HG02588 (cell line): ENCODE data around the gene CHD9.
A peak's percentile ranks its signal among the peaks of the same experiment; 100 is the strongest.

Experiments used
- ATAC-seq: cut with Tn5 transposase; IDR thresholded peaks from one replicate; pipeline ENCODE4 v1.9.1; 2021; ENCODE audit warnings: mild to moderate bottlenecking, moderate library complexity; ENCODE audit not compliant: unreplicated experiment

CHD9 gene

DNA sequence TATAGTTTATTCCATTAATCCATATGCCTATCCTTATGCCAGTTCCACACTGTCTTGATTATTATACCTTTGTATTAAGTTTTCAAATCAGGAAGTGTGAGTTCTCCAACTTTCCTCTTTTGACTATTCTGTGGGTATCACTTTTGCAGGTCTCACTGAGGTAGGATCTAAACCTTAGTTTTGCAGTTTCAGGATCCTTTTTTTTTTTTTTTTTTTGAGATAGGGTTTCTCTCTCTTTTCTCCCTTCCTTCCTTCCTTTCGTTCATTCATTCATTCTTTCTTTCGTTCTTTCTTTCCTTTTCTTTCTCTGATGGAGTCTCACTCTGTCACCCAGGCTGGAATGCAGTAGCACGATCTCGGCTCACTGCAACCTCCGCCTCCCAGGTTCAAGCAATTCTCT lies 71.6 kb downstream of the CHD9 start:
- no peak for ATAC-seq

DNA sequence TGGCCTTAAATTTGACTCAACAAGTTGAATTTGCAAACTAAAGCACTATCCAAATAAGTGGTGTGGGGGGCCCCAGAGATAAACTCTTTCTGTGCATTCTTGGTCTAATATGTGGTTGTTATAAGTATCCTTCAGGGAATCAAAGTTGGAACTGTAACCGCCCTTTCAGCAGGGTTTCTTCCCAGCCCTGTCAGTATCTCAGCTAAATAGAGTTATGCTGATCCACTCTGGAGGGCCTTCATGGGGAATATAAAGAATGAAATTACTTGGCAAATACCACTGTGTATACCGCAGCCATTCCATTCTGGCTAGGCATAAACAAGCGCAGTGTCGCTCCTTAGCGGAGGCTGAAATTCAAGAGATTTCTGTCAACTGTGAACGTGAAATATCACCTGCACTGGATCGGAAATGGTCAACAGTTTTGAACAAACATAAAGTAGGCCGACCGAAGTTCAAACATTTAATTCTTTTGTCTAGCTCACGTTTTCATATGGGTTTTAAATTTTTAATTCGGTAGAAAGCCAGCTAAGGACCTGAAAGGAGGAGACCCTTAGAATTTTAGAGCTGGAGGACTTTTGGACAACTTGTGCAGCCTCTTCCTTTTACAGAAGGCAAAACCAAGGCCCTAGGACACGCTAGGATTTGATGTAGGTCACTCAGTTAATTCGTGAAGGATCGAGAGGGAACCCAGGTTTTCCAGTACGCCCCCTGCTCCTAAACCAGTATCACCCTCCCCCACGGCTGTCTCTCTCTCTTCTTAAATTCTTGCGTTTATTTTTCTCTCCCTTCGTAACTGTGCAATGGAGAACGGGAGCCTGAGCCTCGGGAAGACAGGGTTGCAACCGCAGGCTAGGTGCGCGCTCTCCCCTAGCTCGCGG lies 74.7 kb downstream of the CHD9 start:
- no peak for ATAC-seq

DNA sequence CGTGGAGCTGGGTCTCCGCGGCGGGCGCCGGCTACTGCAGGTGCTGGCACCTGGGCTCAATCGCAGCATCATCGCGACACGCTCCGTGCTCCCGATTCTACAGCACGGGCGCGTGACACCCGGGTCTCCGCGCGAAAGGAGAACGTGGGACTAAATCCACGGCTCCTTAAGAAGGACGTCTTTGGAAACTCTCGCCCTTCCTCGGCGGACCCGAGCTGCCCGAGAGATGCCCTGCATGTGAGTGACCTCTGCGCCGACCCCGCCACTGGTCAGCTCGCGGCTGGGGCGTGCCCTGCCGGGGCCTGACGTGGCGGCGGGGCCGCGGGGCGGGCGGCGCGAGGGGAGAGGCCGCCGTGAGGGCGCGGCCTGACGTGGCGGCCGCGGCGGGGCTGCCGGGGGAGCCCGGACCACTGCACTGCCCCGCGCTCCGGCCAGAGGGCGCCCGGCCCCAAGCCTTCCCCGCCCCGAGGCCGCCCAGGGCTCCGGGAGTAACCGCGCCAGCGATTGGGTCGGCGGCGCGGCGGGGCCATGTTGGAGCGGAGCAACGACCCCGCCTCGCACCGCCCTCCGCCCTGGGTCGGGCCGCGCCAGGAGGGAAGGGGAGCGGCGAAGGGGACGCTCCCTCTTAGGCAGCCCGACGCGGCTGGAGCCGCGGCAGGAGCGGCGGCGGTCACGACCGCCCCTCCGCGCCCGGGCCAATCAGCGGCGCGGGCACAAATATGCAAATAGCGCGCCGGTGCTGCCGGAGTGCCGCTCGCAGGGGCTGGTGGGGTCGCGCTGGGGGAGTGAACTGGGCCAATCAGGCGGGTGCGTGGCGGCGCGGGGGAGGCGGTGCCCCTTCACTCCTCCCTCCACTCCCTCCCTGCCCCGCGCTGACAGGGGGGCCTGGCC lies 75.6 kb downstream of the CHD9 start:
- ATAC-seq, result peak; percentile 81

DNA sequence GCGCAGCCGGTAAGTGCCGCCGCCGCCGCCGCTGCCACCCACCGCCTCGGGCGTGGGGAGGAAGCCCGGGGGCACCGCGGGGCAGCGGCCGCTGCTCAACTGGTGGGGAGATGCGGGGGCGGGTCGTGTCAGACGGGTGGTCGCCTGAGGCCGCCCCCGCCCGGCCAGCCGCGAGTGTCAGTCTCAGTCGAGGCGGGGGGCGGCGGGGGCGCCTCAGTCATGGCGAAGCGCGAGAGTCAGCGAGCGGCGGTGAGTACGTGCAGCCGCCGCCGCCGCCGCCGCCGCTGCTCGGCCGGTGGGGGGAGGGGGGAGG lies 76.2 kb downstream of the CHD9 start:
- peak; percentile 1 for ATAC-seq

DNA sequence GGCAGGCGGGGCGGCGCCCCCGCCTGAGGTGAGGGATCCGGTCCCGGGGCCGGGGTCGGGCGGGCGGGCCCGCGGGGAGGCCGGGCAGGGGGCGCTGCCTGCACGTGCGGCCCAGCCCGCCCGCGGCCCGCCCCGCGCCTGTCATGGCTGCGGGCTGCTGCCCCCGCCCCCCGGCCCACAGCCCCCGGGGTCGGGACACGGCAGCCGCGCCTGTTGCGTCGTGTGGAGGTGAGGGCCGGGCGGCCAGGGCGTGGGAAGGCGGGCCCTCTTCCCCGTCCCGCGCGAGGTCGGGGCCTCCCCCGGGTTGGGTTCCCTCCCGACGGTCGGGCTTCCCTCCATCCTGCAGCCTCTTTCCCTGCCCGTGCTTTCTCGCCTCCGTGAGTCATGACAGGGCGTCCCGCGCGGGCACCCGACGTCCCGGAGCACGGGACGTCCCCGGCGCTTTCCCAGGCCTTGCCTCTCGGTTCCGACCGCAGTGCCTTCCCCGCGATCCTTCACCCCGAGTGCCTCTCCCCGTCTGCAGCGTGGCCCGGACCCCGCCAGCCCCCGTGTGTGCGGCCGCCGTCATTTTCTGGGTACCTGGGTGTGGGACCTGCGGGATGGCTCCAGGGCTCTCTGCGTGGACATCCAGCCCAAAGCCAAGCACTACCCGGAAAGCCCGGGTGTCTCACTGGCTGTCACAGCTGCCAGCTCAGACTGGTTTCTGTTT lies 76.7 kb downstream of the CHD9 start:
- ATAC-seq, result peak; percentile 20

DNA sequence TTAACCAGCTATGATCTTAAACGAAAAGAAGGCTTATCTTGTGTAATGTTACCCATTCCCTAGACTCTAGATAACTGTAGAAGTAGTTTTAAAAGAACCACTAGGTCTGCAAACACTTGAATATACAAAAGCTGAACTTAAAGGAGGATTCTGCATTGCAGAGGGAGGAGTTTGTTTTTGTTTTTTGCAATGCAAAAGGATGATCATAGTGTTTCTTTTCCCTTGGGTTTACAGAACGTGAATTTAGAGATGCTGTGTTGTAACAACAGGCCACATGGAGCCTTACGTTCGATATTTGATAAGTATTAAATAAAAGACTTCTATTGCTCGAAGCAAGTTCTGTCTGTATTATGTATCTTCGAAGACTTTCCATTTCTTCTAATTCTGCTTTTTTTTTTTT lies 77.6 kb downstream of the CHD9 start:
- ATAC-seq, result no peak

DNA sequence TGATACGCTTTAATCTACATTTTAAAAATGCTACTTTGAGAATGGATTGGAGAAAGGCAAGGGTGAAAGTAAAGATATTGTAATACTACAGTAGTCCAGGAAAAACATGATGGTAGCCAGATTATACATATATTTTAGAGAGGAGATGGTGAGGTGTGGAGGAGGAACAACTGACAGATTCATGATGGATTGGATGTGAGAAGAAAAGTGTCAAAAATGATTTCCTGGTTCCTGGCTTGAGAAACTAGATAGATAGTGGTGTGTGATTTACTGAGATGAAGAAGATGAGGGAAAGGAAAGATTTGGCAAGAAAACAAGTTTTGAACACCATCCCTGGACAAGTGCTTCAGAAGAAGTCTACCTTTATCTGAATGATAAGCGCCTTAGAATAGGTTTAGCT lies 80.5 kb downstream of the CHD9 start:
- no peak for ATAC-seq

DNA sequence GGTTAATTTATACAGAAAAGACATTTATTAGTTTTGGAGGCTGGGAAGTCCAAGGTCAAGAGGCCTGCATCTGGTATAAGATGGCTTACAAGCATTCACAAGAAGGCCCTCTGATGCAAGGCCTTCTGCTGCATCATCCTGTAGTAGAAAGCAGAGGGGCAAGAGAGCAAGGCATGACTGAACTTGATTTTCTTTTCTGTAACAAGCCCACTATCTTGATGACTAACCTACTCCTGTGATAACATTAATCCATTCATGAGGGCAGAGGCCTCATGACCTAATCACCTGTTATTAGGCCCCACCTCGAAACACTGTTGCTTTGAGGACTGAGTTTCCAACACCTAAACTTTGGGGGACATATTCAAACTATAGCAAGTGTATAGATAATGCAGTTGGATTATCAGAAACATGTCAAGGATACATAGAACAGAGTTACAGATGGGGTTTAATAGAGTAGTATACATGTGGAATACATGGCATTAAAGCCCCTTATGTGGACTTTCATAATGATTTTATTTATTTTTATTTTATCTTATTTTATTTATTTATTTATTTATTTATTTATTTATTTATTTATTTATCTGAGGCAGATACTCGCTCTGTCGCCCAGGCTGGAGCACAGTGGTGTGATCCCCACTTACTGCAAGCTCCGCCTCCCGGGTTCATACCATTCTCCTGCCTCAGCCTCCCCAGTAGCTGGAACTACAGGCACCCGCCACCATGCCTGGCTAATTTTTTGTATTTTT lies 88.2 kb downstream of the CHD9 start:
- ATAC-seq, result no peak

DNA sequence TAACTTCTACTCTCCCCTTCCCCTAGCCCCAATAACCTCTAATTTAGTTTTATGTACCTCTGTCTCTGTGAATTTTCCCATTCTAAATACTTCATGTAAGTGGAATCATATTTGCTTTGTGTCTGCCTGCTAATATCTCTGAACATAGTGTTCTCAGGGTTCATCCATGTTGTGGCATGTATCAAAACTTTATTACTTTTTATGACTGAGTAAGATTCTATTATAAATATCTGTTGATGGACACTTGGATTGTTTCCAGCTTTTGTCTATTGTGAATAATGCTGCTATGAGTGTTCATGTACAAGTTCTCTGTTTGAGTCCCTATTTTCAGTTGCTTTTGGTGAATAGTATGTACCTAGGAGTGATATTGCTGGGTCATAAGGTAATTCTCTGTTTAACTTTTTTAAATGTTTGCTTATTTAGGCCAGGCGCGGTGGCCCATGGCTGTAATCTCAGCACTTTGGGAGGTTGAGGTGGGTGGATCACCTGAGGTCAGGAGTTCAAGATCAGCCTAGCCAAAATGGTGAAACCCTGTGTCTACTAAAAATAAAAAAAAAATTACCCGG lies 92.8 kb downstream of the CHD9 start:
- no peak for ATAC-seq

DNA sequence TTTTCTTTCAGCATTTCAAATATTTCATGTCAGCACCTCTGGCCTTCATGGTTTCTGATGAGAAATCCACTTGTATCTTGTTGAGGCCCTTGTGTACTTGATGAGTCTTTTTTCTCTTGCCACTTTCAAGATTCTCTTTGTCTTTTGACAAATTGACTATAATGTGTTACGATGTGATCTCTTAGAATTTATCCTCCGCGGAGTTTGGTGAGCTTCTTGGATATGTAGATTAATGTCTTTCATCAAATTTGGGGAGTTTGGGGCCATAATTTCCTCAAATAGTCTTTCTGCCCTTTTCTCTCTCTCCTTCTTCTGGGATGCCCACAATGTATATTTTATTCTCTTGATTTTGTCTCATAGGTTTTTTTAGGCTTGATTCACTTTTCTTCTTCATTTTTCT lies 96.0 kb downstream of the CHD9 start:
- ATAC-seq, result no peak

DNA sequence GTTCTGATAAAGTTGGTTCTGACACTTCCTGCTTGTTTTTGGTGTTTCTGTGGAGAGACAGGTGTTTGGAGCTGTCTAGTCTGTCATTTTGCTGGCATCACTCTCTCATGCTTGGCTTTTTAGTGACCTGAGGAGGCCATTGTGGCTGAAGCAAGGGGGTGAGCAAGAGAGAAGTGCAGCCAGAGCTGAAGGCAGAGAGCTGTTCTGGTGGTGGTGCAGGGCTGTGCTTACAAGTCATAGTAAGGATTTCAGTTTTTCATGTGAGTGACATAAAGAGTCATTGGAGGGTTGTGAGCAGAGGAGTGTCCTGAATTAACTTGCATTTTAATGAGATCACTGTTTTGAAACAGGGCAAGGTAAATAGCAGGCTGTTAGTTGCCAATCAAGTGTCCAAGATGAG lies 97.5 kb downstream of the CHD9 start:
- no peak for ATAC-seq

DNA sequence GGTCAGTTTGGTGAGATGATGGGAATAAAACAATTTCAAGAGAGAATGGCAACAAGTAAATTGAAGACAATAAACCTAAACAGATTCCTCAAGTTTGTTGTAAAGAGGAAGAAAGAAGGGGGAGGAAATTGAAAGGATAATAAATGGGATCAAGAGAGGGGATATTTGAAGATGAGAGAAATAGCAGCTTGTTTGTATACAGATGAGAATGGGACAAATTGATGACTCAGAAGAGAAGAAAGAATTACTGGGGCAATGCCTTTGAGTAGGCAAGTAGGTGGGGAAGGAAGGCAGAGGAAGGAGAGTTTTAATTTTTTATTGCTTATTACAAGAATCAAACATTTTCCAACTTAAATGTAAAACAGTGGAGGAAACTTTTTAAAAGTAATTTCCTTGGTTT lies 98.3 kb downstream of the CHD9 start:
- ATAC-seq, result no peak

DNA sequence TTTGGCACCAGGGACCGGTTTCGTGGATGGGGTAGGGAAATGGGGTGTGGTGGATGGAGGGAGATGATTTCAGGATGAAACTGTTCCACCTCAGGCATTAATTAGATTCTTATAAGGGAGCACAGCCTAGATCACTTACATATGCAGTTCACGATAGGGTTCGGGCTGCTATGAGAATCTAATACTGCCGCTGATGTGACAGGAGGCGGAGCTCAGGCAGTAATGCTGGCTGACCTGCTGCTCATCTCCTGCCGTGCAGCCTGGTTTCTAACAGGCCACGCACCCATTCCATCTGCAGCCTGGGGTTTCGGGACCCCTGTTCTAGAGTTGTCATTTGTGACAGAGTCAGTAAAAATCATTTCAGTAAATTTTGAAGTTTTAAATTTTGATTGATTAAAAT lies 99.7 kb downstream of the CHD9 start:
- ATAC-seq, result no peak

DNA sequence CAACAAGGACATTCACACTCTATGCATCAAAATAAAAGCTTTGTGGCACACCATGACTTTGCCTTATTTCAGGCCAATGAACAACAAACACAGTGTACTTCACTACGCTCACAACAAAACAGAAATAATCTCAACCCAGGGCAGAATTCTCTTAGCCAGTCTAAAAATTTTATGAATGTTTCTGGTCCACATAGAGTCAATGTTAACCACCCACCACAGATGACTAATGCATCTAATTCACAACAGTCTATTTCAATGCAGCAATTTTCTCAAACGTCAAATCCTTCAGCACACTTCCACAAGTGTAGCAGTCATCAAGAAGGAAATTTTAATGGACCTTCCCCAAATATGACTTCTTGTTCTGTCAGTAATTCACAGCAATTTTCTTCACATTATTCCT lies 101.7 kb downstream of the CHD9 start:
- no peak for ATAC-seq

DNA sequence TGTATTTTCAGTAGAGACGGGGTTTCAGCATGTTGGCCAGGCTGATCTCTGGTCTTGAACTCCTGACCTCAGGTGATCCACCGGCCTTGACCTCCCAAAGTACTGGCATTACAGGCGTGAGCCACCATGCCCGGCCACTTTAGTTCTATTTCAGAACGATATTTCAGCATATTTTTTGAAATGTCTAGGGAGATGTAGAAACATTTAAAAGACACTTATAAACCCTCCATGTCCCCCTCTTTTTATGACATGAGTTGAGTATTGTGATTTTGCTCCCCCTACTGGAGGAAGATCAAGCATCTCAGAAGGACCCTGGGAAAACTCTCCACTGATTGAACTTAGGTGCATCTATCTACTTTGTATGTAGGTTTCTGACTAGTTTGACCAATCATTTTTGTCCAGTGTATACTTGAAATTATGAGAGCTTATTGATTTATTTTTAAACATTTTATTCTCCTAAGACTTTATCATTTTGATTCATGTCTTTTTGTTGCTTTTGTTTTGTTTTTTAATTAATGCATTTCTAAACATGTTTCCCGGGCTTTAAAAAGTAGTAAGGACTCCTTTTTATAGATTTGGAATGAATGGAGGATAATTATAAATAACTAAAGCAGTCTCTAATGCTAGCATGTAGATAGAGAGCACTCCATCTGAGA lies 105.1 kb downstream of the CHD9 start:
- ATAC-seq, result no peak

DNA sequence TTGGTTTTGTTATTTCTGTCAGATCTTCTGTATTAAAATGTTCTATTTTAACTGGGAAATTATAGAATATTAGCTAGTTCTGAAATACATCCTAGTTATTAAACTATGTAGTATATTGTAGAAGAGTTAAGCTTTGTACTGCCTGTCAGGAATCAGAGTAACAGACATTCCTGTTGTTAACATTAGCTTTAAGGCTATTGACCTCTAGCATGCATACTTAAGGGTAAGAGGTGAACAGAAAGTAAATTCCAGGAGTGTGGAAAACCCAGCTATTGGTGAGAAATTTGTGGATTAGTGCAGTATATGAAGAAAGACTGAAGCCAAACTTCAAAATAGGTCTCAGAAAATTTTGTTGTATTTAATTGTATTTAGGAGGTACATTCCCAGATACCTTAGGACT lies 111.3 kb downstream of the CHD9 start:
- ATAC-seq, result no peak

DNA sequence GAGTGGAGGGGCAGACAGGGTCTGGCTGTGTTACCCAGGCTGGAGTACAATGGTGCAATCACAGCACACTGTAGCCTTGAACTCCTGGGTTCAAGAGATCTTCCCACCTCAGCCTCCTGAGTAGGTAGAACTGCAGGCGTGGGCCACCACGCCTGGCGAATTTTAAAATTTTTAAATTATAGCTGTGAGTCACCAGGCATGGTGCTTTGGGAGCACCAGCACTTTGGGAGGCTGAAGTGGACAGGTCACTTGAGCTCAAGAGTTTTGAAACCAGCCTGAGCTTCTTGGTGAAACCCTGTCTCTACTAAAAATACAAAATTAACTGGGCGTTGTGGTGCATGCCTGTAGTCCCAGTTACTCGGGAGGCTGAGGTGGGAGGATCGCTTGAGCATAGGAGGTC lies 114.0 kb downstream of the CHD9 start:
- ATAC-seq, result no peak

DNA sequence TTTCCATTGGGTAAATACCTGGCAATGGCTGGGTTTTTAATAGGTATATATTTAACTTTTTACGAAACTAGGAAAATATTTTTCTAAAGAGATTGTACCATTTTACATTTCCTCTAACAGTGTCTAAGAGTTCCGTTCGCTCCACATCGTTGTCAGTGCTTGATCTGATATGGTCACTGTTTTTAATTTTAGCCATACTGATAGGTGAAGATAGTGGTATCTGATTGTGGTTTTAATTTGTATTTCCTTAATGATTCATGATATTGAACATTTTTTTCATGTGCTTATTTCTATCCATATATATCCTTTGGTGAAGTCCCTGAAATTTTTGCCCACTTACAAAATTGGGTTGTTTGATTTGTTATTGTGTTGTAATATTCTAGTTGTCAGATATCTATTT lies 117.7 kb downstream of the CHD9 start:
- no peak for ATAC-seq

DNA sequence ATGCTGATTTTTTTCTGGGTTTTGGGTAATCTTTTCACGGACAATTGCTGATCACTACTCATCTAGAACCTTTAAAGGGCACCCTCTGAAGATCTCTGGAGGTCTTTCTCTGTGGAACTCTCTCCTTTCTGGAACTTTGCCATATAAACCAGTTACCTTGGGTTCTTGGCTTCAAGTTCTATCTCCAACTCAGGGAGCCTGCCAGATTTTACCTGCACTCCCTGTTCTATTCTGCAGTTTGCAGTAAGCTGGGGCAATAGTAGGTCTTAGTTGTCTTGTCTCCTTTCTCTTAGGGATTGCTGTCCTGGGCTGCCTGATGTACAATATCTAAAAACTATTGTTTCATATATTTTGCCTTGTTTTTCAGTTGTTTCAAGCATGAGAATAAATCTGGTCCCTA lies 120.3 kb downstream of the CHD9 start:
- no peak for ATAC-seq

DNA sequence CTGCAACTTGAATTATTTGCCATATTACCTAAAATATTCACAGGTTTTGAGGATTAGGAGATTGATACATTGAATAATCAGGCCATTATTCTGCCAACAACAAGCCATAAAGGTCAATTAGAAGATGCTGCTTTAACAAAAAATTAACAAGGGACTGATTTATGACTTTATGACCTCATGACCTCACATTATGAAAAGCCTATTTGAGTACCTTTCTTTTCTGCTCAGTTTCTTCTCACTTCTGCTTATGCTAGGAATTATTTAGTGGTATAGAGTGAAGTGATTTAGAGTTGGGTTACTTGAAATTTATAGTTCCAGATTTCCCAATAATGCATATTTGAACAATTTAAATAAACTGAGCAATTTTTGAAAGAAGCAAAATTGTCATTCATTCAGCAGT lies 121.6 kb downstream of the CHD9 start:
- no peak for ATAC-seq
